ENCODE measurements around the gene LENG8.
A peak's percentile ranks its signal among the peaks of the same experiment; 100 is the strongest.
"Not testable (repeated sequence)": the region's sequence is repeated elsewhere in the genome, so short reads cannot be mapped to it uniquely, and the experiment has no call there.

Gene LENG8

GRCh38 chr19:54462655-54463530 lies 13.9 kb downstream of the LENG8 start:
- DNase-seq = no peak

DNA sequence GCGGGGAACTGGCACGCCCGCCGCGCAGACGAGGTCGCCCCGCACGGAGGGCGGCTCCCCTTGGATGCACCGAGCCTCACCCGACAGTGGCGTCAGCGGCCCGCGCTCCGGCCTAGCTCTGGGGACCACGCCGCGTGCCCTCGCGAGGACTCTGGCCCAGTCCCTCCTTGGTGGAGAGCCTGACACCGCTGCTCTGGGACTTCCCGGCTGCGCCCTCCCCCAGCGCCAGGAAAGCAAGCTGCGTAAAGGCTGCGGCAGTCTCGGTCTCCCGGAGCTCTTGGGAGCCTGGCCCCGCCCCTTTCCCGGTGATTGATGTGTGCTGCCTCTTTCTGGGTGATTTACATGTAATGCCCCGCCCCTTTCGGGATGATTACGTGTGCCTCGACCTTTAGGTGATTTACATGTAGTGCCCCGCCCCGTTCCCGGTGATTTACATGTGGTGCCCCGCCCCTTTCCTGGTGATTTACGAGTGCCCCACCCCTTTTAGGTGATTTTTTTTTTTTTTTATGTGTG lies 14.6 kb downstream of the LENG8 start, which contains the start of gene LENG9:
TSS of gene LENG9 (minus strand) at position 248 of the 513 bp plus-strand sequence. CDS start 252 bp downstream, outside the sequence.
- peak; percentile 31 to 74 for DNase-seq

- peak; percentile 27 to 38 for DNase-seq
Measured at GRCh38 chr19:54464044-54464629, 15.1 kb downstream of the LENG8 start.

DNA sequence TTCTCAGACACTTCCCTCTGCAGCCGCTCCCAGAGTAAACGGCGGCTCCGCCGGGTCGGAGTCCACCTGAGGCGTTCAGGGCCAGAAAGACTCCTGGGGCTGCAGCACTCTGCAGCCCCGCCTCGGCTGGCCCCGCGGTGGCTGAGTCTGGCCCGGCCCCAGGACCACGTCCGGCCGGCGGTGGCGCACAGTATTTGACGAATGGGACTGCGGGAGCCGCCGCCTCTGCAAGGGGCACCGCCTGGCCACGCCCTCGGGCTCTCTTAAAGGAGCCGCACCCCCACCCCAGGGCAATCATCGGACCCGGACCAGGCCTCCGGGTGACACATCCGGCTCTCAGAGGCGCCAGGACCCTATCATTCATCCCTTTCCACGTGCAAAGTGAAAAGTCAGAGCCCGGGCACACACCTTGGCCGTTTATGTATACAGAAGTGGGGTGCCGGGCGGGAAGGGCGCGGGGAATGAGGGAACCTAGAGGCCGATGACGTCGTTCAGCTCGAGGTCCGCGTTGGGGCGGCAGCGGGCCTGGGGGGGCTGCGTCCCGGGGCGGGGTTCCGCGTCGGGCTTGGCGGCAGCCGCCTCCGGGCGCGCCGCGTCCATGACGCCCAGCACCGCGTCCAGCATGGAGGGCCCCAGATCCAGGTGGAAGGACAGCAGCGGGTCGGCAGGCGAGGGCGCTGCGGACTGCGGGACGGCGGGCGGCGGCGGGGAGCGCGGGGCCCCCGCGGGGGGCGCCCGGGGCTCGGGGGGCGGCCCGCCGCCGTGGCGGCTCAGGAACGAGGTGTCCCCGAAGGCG lies 15.8 kb downstream of the LENG8 start:
- DNase-seq = peak in 1 of 2 experiments; percentile 14

DNA sequence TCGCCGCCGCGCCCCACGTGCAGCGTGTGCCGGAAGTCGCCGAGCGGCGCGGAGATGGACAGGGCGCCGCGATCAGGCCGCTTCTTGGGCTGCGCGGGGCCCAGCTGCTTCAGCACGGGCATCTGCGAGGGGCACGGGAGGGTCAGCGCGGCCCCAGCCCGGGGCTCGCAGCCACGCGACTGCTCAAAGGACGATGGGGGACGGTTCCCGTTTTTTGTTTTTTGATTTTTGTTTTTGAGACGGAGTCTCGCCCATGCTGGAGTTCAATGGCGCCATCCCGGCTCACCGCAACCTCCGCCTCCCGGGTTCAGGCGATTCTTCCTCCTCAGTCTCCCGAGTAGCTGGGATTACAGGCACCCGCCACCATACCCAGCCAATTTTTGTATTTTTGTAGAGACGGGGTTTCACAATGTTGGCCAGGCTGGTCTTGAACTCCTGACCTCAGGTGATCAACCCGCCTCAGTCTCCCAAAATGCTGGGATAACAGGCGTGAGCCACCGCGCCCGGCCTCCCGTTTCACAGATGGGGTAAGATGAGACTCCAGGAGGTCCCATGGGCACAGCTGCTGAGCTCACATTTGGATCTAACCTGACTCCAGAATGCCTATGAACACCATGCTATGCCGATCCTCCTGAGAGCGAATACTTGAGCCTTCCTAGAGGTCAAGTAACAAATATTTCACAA lies 16.6 kb downstream of the LENG8 start:
- DNase-seq = no peak

- not testable (repeated sequence) for DNase-seq
Measured at GRCh38 chr19:54466110-54466480, 17.1 kb downstream of the LENG8 start.

DNA sequence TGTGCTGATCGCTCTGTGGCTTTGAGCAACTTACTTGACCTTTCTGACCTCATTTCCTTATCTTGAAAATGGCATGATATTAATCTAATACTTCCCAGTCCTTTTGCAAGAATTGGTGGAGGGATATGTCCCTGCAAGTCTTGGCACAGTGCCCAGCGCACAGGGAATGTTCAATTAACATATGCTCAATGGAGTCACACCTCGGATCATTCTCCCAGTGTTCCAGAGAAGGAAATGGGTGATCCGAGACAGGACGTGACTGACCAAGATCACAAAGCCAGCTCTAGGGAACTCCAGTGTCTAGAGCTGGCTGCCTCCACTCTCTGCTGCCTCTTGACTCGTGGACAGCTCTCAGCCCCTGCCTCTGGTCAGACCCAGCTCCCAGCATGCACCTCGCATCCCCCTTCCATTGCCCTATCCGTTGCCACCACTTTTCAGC lies 20.5 kb downstream of the LENG8 start:
- DNase-seq = no peak

DNA sequence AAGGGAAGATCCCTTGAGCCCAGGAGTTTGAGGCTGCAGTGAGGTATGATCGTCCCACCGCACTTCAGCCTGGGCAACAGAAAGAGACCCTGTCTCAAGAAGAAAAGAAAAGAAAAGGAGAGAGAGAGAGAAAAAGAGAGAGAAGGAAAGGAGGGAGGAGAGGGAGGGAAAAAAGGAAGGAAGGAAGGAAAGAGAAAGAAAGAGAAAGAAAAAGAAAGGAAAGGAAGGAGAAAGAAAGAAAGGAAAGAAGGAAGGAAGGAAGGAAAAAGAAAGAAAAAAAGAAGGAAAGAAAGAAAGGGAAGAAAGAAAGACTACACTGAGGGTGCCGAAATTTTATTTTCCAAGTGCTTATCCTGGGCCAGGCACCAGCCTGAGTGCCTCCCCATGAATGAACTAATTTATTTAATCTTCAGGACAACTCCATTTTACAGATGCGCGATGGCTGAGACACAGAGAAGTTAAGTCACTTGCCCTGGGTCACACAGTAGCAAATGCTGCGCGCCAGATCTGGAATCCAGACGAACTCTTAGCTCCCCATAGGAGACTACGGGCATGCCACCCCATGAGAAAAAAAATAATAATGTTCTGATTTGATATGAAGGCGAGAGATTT lies 21.4 kb downstream of the LENG8 start:
- DNase-seq = no peak

DNA sequence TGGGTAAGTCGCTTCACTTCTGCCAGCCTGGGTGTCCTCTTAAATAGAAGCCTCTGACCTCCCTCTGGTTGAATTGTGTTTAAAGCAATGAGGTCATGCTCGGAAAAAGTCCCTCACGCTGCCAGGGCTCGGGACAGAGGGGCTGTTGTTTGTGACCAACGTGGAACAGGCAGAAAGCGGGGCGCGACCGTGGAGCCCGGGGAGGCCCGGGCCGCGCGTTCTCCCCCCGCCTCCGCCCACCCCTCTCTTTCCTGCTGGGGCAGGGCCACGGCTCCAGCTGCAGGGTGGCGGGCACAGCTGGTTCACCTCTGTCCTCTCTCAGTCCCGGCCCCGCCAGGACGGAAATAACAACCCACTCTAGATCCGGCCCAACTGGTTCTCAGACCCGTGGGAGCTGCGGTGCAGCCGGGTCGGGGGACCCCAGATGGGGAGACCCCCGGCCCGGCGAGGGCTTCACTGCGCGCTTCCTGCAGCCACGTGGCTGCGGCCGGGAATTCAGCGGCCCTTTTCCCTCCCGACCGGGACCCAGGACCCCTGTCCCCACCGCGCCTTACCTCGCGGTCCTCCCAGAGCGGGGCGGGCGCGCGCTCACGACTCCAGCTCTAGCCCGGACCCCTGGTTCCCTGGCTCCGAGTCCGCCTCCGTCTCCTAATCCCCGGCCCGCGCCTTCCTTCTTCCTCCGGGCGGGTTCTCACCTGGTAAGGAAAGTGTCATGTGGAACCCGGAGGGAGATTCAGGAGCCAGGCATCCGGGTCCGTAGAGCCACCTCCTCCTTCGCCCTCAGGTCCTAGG lies 22.2 kb downstream of the LENG8 start:
- DNase-seq = no peak

- DNase-seq = no peak
Measured at GRCh38 chr19:54473071-54473891, 24.3 kb downstream of the LENG8 start, which contains the start of gene CDC42EP5. CDC42EP5 (minus strand) TSS chr19:54473296; CDS start chr19:54465547, 7,749 bp downstream.

GRCh38 chr19:54473892-54474372 lies 24.9 kb downstream of the LENG8 start:
- DNase-seq = no peak

- DNase-seq = no peak
Measured at GRCh38 chr19:54475706-54476105, 26.7 kb downstream of the LENG8 start.

DNA sequence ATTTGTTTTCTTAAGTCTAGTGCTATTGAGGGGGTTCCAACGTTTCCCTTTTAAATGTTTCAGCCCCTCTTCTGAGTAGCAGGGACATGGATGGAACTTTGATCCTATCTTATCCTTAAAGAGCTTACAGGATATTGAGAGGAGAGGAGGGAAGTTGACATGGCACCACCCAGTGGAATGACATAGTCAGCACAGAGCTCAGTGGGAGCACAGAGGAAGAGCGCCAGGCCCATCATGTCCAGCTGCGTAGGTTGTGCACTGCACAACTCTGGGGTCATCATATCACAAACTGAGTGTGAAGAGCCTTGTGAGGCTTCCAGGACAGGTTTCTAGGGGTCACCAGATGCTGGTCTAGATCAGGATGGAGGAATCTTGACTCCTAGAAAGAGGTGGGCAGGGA lies 28.7 kb downstream of the LENG8 start:
- no peak for DNase-seq

DNA sequence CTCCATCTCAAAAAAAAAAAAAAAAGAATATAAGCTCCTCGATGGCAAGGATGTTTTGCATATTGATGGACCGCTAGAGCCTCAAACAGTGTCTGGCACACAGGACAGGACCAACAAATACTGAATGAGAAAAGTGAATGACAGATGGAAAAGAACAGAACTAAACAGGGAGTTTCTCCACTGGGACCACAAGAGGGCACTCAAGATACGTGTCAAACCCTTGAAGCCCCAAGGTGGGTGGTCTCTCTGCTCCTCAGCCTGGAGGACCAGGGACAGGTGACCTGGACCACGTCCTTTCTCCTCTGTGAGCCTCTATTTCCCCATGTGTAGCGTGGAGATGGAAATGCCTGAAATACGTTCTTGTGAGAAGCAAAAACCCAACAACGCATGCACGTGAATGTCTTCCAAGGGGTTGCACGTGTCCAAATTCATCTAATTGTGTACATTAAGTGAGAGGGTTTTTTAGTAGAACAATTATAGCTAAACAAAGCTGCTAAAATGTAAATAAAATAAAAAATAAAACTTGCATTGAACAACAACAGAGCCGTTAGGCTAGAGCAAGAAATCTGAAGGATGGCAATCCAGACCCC lies 29.8 kb downstream of the LENG8 start:
- no peak for DNase-seq

DNA sequence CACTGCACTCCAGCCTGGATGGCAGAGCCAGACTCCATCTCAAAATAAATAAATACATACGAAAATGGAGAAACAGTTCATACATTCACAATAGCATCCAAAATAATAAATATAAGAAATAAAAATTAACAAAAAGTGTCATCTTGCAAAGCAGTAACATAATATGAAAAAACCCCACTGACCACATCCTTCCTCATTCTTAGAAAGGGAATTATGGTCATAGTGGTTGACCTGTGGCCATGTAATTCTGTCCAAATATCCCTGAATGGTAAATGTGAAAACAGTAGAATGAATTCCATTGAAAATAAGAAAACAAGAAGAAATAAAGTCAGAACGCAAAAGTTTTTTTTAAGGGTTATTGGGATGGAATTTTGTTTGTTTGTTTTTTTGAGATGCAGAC lies 31.1 kb downstream of the LENG8 start:
- DNase-seq = no peak

DNA sequence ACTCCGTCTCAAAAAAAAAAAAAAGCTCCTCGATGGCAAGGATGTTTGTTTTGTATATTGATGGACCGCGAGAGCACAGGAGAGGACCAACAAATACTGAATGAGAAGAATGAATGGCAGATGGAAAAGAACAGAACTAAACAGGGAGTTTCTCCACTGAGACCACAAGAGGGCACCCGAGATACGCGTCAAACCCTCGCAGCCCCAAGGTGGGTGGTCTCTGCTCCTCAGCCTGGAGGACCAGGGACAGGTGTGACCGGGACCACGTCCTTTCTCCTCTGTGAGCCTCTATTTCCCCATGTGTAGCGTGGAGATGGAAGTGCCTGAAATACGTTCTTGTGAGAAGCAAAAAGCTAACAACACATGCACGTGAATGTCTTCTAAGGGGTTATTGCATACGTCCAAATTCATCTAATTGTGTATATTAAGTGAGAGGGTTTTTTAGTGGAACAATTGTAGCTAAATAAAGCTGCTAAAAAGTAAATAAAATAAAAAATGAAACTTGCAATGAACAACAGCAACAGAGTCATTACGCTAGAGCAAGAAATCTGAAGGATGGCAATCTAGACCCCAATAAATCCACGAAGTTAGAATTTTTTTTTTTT lies 32.4 kb downstream of the LENG8 start:
- DNase-seq = no peak

DNA sequence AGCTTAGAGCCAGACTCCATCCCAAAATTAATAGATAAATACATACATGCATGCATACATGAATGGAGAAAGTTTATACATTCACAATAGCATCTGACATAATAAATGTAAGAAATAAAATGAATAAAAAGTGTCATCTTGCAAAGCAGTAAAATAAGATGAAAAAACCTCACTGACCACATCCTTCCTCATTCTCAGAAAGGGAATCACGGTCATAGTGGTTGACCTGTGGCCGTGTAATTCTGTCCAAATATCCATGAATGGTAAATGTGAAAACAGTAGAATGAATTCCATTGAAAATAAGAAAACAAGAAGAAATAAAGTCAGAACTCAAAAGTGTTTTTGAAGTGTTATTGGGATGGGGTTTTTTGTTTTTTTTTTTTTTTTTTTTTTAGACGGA lies 33.9 kb downstream of the LENG8 start:
- no peak for DNase-seq

DNA sequence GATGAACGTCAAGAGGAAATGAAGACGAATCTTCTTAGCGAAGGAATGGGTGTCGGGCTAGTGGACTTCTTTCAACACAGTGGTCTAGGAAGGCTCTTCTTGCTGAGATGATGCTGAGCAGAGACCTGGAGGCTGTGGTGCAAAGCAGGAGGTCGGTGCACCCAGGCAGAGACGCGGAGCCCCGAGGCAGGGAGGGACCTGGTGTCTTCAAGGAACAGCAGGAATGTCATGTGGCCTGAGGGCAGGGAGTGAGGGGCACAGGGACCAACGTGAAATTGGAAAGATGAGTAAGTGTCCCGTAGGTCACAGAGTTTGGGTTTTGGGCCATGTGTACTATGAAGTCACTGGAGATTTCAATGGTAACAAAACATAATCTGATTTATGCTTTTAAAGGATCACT lies 35.5 kb downstream of the LENG8 start:
- no peak for DNase-seq

DNA sequence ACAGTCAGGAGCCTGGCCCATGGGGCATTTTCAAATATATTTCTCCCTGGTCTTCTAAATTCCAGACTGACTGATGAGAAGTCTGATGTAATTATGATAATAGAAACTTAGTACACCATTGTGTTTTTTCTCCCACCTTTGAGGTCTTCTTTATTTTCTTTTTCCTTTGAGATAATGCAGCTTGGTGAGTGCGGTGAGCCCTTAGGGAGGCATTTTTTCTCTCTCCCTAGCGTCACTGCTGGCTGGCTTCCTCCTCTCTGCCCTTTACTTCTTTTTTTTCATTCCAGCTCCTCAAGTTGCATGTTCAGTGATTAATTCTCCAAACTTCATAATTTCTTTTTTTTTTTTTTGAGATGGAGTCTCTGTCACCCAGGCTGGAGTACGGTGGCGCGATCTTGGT lies 36.9 kb downstream of the LENG8 start:
- DNase-seq = no peak
